Left lobe of liver (tissue), 2 donors: ENCODE results near the gene SORCS2. TPM values are rescaled to one million over a fixed set of nuclear protein-coding genes. Genes with fewer than 3 reads are reported as not detected.

Experiments used
- ATAC-seq: fragments of 200-7000 bp; cut with Tn5 transposase; one replicate; pipeline ENCODE4 v1.9.1; 2020; ENCODE audit warnings: mild to moderate bottlenecking, moderate library complexity
- DNase-seq: peaks from one replicate; pipeline ENCODE4 v3.0.0-alpha.2; 2020; ENCODE audit warnings: low spot score
- total RNA-seq: library from RNA; stranded (reverse); gene quantifications from one replicate; pipeline ENCODE4 v1.2.1, GENCODE V29; 2021
- donor health status: DM: no; HTN: no; CAD: no; lungs with moderate emphysema.
- donor health status: DM: no; HTN: yes; CAD: no.

Gene SORCS2
- total RNA-seq, 1 donor from 2014 or later, result 0.35 TPM

GRCh38 chr4:7217039-7217438, 24.7 kb downstream of the SORCS2 start:
- no peak for DNase-seq
- ATAC-seq, result no peak

DNA sequence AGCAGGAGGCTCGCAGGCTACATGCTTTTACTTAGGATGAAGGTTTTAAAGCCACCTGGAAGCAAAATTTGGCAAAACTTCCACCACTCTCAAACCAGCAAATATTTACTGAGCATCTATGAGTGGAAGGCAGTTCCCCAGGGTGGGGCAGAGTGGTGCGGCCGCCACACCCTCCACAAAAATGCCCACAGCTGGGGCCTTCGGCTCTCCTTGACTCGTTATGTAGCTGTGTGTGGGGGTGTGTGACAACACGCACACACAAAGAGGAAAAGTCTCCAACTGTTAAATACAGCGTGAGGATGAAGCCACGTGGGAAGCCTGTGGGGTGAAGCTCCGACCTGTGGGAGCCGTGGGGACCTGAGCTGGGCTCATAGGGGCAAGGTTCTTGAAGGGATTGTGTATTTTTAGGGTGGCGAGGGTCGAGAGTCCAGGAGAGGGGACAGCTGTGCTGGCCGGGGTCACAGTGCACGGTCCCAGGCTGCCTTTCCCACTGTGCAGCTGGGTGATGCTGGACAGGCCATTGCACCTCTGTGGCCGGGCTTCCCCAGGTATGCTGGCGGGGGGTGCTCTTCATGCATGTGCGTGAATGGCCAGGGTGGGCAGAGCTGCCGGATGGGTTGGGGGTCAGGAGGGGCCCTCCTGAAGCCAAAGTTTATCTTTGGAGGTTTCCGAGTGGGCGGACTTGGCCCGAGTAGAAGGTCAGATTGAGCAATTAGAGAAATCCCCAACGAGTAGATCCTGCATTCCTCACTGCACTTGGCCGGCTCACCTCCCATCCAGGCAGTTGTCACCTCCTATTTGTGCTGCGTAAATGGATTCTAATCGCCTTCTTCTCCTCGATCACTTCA, 25.4 kb downstream of the SORCS2 start:
- DNase-seq (no peak), ATAC-seq (peak; percentile 78)

- ATAC-seq, result no peak
- no peak for DNase-seq
Measured at GRCh38 chr4:7218686-7219085, 26.3 kb downstream of the SORCS2 start.

- ATAC-seq (no peak), DNase-seq (no peak)
Measured at GRCh38 chr4:7222521-7222920, 30.2 kb downstream of the SORCS2 start.

DNA sequence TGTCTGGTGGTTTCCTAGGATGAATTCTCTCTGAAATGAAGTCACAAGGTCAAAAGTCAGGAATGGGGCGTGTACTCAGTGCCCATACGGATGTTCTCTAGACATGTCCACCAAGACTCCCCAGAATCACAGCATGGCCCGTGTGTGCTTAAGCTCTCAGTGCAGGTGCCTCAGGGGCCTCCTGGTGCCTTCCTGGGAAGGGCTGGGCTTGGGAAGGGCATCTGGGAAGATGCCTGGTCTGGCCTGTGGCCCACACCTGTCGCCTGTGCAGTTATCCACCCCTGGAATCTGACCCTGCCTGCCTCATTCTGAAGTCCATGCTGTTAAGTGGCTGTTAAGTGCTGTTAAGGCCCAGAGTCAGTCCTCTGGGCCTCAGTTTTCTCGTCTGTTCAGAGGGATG, 31.2 kb downstream of the SORCS2 start:
- ATAC-seq (no peak), DNase-seq (no peak)

DNA sequence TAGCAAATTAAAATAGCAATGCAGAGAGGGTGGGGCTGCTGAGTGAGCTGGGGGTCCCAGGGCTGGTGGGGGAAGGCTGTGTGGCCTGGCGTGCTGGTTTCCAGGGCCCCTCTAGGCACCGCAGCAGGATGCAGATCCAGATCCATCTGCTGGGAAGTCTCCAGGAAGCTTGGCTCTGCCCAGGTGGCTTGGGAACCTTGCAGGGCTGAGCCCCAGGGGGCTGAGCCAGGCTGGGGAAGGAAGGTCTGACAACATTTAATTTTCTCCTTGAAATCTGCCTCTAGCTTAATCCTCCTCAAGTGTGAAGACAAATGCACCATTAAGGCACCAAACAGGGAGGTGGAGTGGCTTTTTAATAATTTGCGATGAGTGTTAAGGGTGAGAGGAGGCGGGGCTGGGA, 31.7 kb downstream of the SORCS2 start:
- DNase-seq, result no peak
- ATAC-seq, result no peak

DNA sequence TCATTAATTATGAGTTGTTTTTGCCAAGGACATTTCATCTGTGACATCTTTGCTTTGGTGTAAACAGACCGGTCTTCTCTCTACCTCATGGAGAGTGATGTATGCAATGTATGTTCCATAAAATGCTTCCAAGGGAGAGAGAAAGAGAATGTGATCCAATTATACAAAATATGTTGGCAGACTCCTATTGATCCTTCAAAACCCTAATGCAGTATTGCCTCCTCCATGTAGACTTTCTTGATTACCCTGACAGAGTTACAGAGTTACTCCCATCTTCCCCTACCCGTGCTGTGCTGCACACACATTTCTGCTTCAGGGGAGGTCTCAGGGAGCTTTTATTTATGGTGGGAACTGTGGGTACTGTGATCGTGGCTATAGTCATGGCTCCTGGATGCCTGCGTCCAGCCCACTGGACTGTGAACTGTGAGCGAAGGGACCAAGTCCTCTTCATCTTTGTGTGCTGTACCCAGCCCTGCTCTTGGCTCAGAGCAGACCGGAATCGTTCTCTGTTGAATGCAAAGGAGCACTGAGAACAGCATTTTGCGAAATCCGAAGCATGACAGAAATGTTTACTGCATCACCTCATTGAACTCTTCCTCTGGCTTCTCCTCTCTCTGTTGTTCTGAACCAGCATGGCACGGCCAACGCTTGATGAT, 32.7 kb downstream of the SORCS2 start:
- ATAC-seq (peak; percentile 52), DNase-seq (no peak)

DNA sequence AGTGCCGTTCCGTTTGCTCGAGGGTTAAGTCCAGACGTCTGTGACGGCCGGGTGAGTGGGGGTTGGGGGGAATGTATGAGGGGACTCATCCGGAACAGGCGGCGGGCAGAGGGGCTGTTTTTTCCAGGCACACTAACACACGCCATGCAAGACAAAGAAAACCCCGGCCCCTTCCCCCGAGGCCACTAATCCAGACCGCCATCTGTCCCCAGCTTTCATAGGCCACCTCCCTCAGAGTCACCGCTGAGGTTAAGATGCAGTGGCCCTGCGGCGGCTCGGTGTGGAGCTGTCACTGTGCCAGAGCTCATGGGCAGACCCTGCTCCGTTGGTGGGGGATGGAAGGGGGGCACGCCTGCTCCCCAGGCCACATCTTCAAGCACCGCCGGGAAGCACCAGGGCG, 34.1 kb downstream of the SORCS2 start:
- no peak for DNase-seq
- no peak for ATAC-seq

DNA sequence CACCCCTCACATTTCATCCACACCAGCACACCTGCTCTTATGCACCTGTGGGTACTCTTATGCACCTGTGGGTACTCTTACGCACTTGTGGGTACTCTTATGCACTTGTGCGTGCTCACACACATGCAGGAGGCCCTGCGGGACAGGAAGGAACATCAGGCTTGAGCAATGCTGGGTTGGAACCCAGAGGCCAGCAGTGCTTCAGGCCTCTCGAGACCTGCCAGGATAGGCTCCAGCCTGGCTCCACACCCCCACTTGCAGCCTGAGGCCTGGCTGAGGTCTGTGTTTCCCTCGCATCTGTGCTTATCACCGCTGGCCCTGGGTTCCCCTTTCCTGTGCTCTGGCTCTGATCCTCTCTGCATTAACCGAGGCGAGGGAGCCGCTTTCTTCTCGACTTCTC, 34.7 kb downstream of the SORCS2 start:
- no peak for ATAC-seq
- no peak for DNase-seq

DNA sequence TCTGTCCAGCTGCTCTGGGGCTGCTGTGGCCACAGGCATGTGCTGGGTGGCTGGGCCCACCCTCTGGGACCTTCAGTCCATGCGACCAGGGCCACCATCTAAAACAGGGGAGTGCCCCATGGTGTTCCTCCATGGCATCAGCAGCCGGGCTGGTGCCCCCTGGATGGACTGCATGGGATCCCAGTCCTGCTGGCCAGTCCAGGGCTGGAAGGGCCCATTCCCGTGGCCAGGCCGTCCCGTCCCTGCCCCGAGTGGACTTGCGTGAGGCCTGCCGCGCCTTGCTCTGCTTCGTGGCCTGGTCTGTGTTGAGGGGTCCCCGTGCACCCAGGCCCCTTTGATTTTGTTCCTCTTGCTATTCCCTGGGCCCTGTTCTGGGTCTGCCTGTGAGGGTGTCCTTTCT, 36.4 kb downstream of the SORCS2 start:
- no peak for DNase-seq
- no peak for ATAC-seq

GRCh38 chr4:7232061-7232650, 39.8 kb downstream of the SORCS2 start:
- ATAC-seq (no peak), DNase-seq (no peak)

GRCh38 chr4:7233006-7233580, 40.8 kb downstream of the SORCS2 start:
- DNase-seq, result no peak
- no peak for ATAC-seq

- ATAC-seq, result no peak
Measured at GRCh38 chr4:7233601-7234000, 41.3 kb downstream of the SORCS2 start.

DNA sequence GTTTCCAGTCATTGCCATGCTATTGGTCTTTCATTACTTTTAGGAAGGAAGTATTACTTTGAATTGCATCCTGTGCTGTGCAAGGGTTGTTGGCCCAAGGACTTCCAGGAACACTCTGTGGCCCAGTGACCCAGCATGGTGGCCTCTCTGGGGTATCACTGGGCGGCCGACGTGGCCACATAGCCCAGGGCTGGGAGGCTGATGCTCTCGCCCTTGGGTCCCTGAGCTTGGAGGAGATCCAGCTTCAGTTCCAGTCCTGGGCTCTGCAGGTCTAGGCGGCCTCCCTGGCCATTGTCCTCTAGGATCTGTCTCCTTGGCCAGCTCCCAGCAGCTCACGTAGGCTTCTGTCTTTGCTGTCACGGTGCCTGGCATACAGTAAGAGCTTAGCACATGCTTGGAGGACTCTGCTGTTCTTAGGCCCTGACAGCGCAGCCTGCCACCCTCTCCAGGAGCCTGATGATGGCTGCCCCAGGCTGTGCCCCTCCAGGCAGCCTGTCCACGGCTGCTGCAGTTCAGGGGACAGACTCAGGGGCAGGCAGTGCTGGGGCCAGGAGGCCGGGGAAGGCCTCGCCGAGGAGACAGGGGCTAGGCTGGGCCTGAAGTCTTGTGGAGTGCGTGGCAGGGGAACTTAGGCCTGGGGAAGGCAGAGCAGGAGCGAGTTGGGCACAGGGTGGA, 42.2 kb downstream of the SORCS2 start:
- DNase-seq, result no peak
- no peak for ATAC-seq

More at GRCh38 chr4:7233601-7234000, 41.3 kb downstream of the SORCS2 start:
- no peak for DNase-seq

- ATAC-seq (no peak), DNase-seq (no peak)
Measured at GRCh38 chr4:7235030-7235380, 42.7 kb downstream of the SORCS2 start.

DNA sequence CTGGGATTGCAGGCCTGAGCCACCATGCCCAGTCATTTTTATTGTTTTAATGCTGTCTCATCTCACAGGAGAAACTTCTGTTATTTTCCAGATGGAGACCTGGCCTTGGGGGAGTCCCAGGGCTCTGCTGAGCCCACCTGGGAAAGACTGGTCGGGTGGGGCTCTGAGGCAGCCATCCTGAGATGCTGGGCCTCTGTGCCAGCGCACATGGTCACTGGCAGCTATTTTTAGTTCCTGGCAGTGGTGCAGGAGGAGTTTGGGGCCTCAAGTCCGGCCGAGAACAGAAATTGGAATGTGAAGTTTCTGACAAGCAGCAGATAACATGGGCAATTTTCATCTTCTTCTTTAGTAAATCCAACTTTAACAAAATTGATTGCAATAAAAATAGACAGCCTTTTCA, 44.5 kb downstream of the SORCS2 start:
- DNase-seq, result no peak
- ATAC-seq, result no peak

GRCh38 chr4:7237873-7238272, 45.5 kb downstream of the SORCS2 start:
- DNase-seq (no peak), ATAC-seq (no peak)

DNA sequence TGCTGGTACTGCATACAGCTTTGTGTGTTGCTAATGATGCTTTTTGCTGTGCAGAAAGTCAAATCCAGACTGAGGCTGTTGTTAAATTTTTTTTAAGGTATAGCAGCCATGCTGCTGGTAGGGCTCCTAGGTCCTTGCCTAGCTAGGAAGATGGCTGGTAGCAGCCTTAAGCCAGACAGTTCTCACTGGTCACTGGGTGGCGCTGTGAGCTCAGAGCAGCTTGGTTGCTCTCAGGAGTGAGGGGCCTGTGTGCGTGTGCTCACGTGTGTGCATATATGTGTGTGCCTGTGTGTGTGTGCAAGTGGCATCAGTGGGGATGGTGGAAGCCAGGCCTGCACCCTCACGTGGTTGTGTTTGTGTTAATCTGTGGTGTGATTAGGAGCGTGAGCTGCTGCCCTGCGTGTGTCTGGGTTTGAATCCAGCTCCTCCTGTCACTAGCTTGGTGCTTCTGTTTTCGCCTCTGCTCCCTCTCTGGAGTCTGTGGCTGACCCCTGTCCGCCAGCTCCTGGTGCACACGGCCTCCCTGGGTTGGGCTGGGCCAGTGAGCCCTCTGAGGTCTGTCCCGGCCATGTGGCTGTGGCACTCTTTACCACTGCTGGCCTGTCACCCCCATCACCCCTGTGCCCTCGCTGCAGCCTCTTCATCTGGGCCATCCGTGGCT, 46.1 kb downstream of the SORCS2 start:
- ATAC-seq (no peak), DNase-seq (no peak)

DNA sequence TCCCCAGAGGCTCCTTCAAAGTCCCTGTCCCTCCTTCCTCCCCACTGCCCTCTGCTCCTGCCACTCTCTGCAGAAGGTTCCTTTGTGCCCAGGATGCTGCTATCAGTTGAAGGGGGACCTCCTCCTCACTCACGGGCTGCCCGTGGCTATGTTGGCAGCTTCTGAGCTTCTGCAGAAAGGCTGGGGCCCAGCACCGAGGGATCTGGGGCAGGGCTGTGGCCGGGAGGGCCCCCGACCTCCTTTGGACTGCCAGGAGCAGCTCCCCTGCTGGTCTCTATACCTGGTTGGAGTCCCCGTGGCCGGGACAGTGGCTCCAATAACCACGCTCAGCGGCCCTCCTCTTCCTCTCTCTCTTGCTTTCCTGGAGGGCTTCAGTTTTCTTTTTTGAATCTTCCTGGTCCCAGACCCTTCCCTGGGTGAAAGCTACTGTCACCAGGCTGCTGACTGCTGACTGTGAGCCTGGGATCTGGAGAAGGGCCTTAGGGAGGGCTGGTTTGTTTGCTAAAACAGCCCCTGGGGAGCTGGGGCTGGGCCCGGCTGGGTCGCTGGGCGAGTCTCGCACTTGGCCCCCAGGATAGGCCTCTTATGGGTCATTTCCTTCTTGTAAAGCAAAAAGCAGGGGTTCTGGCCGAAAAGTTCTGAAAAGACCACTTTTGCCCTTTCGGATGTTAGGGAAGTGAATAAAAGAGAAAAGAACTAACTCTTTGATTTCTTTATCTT, 46.9 kb downstream of the SORCS2 start:
- DNase-seq (no peak), ATAC-seq (no peak)

DNA sequence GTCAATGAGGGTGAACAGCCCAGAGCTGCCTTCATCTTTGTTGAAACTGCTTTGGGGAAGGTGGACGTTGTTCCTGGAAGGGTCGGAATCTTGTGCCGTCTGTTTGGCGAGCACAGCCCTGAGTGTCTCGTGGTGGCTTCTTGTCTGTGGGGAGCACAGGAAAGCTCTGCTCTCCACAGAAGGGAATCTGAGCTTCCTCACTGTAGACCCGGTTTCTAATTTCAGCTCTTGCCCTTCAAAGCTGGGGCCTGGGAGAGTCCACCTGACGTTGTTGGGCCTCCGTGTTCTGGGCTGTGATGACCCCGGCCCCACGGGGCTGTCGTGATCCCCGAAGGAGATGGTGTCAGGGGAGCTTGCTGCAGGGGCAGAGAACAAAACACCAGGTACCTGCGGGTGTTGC, 47.5 kb downstream of the SORCS2 start:
- ATAC-seq, result no peak
- no peak for DNase-seq
